Smooth muscle cell (in vitro differentiated cells): ENCODE results near the gene KRT76. TPM values are rescaled to one million over a fixed set of nuclear protein-coding genes. Genes with fewer than 3 reads are reported as not detected.

Experiments
- DNase-seq: peaks from one replicate; lab custom pipeline; 2025; ENCODE audit not compliant: unreplicated experiment; lab: John Stamatoyannopoulos, UW
- H2AFZ ChIP-seq: fragments of 200-600 bp; sonication (generic); 2 replicates; pipeline ENCODE4 v1.6.0; 2016; ENCODE audit warnings: antibody characterized with exemption, low read depth, mild to moderate bottlenecking
- H3F3A ChIP-seq: fragments of 200-600 bp; sonication (generic); 2 replicates; pipeline ENCODE4 v1.6.0; 2017; ENCODE audit warnings: antibody characterized with exemption, low read depth
- H3K27ac ChIP-seq: fragments of 200-600 bp; sonication (generic); 2 replicates; pipeline ENCODE4 v1.5.1; 2016; ENCODE audit warnings: low read depth, mild to moderate bottlenecking
- H3K27me3 ChIP-seq: fragments of 200-600 bp; sonication (generic); 2 replicates; pipeline ENCODE4 v1.6.1; 2016; ENCODE audit warnings: low read depth, mild to moderate bottlenecking
- H3K36me3 ChIP-seq: fragments of 200-600 bp; sonication (generic); 2 replicates; pipeline ENCODE4 v1.5.1; 2016; ENCODE audit warnings: low read depth
- H3K4me1 ChIP-seq: fragments of 200-600 bp; sonication (generic); 2 replicates; pipeline ENCODE4 v1.5.1; 2016; ENCODE audit warnings: low read depth
- H3K4me2 ChIP-seq: fragments of 200-600 bp; sonication (generic); 2 replicates; pipeline ENCODE4 v1.6.0; 2016; ENCODE audit warnings: mild to moderate bottlenecking
- H3K4me3 ChIP-seq: fragments of 200-600 bp; sonication (generic); 2 replicates; pipeline ENCODE4 v1.5.1; 2016; ENCODE audit warnings: mild to moderate bottlenecking
- H3K79me2 ChIP-seq: fragments of 200-600 bp; sonication (generic); 2 replicates; pipeline ENCODE4 v1.6.0; 2016; ENCODE audit warnings: low read depth, mild to moderate bottlenecking
- H3K9ac ChIP-seq: fragments of 200-600 bp; sonication (generic); 2 replicates; pipeline ENCODE4 v1.6.0; 2016; ENCODE audit warnings: low read depth
- H3K9me3 ChIP-seq: fragments of 200-600 bp; sonication (generic); replicated peaks from 2 replicates; pipeline ENCODE4 v1.5.1; 2016; ENCODE audit warnings: low read depth
- H4K20me1 ChIP-seq: fragments of 200-600 bp; sonication (generic); 2 replicates; pipeline ENCODE4 v1.6.0; 2016; ENCODE audit warnings: low read depth
- WGBS: methylation state at CpG from one replicate; pipeline ENCODE4 v1.1.7; 2016; ENCODE audit warnings: low lambda C conversion rate; 5-methylcytosine and 5-hydroxymethylcytosine counted together
- polyA plus RNA-seq: library from polyadenylated mRNA; unstranded; fragments of >200 nt; fragmentation: Nextera tagmentation; extraction: Ambion mirVana; gene quantifications from 2 replicates; pipeline ENCODE4 v1.2.1, GENCODE V29; 2016
- total RNA-seq: library from RNA; depleted of rRNA; stranded (reverse); fragments of >200 nt; gene quantifications from 2 replicates; pipeline ENCODE4 v1.2.3, GENCODE V29; 2014
- TF ChIP-seq, protein P1 (sequence below): fragments of 200-600 bp; sonication (generic); IDR thresholded peaks from 2 replicates; pipeline ENCODE4 v1.5.1; 2017; ENCODE audit warnings: borderline replicate concordance, mild to moderate bottlenecking, antibody characterized with exemption; ENCODE audit not compliant: insufficient read depth, poor library complexity, severe bottlenecking

KRT76 gene
- total and polyA plus RNA-seq, 2 experiments from 2014 or later = not detected

DNA sequence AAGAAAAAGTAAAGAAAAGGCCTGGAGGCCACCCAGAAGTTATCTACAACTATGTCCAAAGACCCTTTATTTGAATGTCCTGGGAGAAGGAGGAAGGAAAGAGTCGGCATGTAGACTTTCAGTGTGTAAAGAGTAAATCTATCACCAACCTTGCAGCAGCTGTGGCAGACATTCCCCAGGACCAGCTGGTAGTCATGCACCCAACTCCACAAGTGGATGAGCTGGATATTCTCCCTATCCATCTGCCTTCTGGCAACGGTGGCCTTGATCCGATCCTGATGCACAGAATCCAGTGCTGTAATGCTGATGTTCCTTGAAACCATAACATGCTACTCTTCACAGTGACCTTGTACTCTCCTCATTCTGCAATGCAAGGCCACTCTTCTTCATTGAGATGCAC, 27.3 kb downstream of the KRT76 start:
- no peak overlapping the region for H3K4me2 ChIP-seq

DNA sequence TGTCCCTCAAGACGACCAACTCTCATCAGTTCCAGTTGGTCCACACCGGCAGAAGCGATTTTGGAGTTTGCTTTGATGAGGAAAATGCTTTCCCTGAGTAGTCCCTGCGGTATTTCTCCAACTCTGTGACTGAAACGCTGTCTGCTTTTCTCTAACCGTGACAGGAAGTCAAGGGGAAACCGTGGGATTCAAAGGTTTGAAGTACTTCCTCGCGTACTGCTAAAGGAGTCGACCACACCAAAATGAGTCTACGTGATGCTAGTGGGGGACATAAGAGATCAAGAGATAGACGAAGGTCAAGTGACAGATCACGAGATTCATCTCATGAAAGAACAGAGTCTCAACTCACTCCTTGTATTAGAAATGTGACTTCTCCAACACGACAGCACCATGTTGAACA, 28.6 kb downstream of the KRT76 start:
- no peaks in the 10 kb centered on the region for H3K79me2 ChIP-seq
- no peaks in the 10 kb centered on the region for H3F3A ChIP-seq
- no peak overlapping the region for H2AFZ ChIP-seq
- H3K4me3 ChIP-seq = no peak overlapping the region
- H3K27me3 ChIP-seq = peaks cover 52% of the 10 kb centered on the region
- DNase-seq = no peak
- no peaks in the 10 kb centered on the region for H3K4me1 ChIP-seq
- 84% methylated on average over 14 of the region's 14 CpGs for WGBS
- H3K4me2 ChIP-seq = no peak overlapping the region
- no peaks in the 10 kb centered on the region for H3K36me3 ChIP-seq
- no peaks in the 10 kb centered on the region for H3K9me3 ChIP-seq
- H3K9ac ChIP-seq = no peak overlapping the region
- TF ChIP-seq, protein P1, sequence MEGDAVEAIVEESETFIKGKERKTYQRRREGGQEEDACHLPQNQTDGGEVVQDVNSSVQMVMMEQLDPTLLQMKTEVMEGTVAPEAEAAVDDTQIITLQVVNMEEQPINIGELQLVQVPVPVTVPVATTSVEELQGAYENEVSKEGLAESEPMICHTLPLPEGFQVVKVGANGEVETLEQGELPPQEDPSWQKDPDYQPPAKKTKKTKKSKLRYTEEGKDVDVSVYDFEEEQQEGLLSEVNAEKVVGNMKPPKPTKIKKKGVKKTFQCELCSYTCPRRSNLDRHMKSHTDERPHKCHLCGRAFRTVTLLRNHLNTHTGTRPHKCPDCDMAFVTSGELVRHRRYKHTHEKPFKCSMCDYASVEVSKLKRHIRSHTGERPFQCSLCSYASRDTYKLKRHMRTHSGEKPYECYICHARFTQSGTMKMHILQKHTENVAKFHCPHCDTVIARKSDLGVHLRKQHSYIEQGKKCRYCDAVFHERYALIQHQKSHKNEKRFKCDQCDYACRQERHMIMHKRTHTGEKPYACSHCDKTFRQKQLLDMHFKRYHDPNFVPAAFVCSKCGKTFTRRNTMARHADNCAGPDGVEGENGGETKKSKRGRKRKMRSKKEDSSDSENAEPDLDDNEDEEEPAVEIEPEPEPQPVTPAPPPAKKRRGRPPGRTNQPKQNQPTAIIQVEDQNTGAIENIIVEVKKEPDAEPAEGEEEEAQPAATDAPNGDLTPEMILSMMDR = no peak
- no peaks in the 10 kb centered on the region for H4K20me1 ChIP-seq
- H3K27ac ChIP-seq = no peak overlapping the region

More for the DNA sequence above, 27.3 kb downstream of the KRT76 start:
- TF ChIP-seq, protein P1 = no peak
- H3K4me1 ChIP-seq = no peaks in the 10 kb centered on the region
- no peaks in the 10 kb centered on the region for H3K79me2 ChIP-seq
- WGBS = 83% methylated on average over 3 of the region's 3 CpGs
- H3K36me3 ChIP-seq = no peaks in the 10 kb centered on the region
- peaks cover 51% of the 10 kb centered on the region for H3K27me3 ChIP-seq
- no peak overlapping the region for H3K4me3 ChIP-seq
- no peak overlapping the region for H3K9ac ChIP-seq
- H3K27ac ChIP-seq = no peak overlapping the region
- H4K20me1 ChIP-seq = no peaks in the 10 kb centered on the region
- no peaks in the 10 kb centered on the region for H3K9me3 ChIP-seq
- DNase-seq = no peak
- H2AFZ ChIP-seq = no peak overlapping the region
- no peaks in the 10 kb centered on the region for H3F3A ChIP-seq

DNA sequence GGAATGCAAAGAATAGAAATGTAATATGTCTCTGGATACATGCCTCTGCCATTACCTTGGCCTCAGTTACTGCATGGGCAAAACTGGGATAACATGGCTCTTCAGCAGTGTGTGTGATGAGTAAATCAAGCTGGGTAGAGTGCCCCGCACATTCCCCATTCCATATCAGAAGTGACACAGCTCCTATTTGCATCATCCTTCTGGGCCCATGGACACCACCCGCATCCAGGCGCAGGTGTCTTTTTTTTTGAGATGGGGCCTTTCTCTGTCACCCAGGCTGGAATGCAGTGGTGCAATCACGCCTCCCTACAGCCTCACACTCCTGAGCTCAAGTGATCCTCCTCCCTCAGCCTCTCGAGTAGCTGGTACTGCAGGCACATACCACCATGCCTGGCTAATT, 31.6 kb downstream of the KRT76 start:
- no peaks in the 10 kb centered on the region for H3F3A ChIP-seq
- WGBS = 80% methylated on average over 5 of the region's 5 CpGs

More for the DNA sequence above, 31.6 kb downstream of the KRT76 start:
- Histone ChIP-seq H3K27ac (no peak overlapping the region), H3K4me2 (no peak overlapping the region), H3K4me3 (no peak overlapping the region), H3K9me3 (no peaks in the 10 kb centered on the region), H3K4me1 (no peaks in the 10 kb centered on the region), H3K36me3 (no peaks in the 10 kb centered on the region), H3K27me3 (peaks cover 47% of the 10 kb centered on the region), H2AFZ (no peak overlapping the region), H3K79me2 (no peaks in the 10 kb centered on the region), H4K20me1 (no peaks in the 10 kb centered on the region), H3K9ac (no peak overlapping the region)
- TF ChIP-seq, protein P1 = no peak
- no peak for DNase-seq
